Loucy (cell line): ENCODE results near the gene RAD9A.

ENCODE experiments used
- EZH2phosphoT487 ChIP-seq: fragments of 200-600 bp; IDR thresholded peaks from 2 replicates; pipeline ENCODE4 v1.6.1; 2018; ENCODE audit warnings: antibody characterized with exemption, mild to moderate bottlenecking, moderate library complexity, borderline replicate concordance
- TF ChIP-seq, protein P1 (sequence below): fragments of 200-600 bp; sonication (generic); conservative IDR thresholded peaks from 2 replicates; pipeline ENCODE4 v1.5.1; 2014; ENCODE audit warnings: mild to moderate bottlenecking, antibody characterized with exemption, low read length

DNA sequence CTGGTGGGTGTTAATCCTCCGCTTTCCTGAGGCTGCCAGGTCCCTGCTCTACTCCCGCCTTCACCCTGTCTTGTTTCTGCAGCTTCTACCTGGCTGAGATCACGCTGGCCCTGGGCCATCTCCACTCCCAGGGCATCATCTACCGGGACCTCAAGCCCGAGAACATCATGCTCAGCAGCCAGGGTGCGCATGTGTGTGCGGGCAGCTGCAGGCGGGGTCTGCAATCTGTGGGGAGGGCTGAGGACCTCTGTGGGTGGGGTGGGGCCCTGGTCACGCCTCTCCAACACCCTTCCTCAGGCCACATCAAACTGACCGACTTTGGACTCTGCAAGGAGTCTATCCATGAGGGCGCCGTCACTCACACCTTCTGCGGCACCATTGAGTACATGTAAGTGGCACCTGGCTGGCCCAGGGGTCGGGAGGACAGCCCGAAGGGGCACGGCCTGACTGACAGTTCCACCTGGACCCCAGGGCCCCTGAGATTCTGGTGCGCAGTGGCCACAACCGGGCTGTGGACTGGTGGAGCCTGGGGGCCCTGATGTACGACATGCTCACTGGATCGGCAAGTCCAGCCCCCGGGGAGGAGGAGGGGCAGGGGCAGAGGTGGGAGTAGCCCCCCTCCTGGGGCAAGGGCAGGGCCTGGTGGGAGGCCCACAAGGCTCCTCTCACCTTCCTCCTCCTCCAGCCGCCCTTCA lies 41.0 kb downstream of the RAD9A start:
- TF ChIP-seq, protein P1, sequence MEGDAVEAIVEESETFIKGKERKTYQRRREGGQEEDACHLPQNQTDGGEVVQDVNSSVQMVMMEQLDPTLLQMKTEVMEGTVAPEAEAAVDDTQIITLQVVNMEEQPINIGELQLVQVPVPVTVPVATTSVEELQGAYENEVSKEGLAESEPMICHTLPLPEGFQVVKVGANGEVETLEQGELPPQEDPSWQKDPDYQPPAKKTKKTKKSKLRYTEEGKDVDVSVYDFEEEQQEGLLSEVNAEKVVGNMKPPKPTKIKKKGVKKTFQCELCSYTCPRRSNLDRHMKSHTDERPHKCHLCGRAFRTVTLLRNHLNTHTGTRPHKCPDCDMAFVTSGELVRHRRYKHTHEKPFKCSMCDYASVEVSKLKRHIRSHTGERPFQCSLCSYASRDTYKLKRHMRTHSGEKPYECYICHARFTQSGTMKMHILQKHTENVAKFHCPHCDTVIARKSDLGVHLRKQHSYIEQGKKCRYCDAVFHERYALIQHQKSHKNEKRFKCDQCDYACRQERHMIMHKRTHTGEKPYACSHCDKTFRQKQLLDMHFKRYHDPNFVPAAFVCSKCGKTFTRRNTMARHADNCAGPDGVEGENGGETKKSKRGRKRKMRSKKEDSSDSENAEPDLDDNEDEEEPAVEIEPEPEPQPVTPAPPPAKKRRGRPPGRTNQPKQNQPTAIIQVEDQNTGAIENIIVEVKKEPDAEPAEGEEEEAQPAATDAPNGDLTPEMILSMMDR = no peak
- no peak for TF ChIP-seq EZH2phosphoT487
